HG03558 (cell line): ENCODE results near the gene SETD5.
A peak's percentile ranks its signal among the peaks of the same experiment; 100 is the strongest.

Source experiments
- ATAC-seq: cut with Tn5 transposase; IDR thresholded peaks from one replicate; pipeline ENCODE4 v1.9.1; 2021; ENCODE audit warnings: moderate number of reproducible peaks; ENCODE audit not compliant: unreplicated experiment; ENCODE audit errors: extremely low read depth

SETD5 gene

DNA sequence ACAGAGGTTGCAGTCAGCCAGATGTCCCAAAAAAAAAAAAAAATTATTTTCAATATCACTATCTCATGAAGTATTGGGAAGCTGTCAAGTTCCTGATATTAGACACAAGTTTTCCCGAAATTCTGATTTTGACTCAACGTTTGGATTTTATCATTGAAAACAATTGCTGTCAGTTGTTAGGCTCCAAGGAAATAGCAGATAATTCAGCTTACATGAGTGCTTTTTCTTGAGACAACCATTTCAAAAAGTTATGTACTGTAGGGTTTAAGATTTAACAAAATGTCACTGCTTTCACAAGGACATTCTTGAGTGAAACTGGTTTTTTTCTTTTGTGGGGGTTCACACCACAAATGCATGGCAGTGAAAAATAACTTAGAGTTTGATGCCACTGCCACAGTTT is 9.3 kb upstream of the SETD5 start:
- ATAC-seq, result no peak

DNA sequence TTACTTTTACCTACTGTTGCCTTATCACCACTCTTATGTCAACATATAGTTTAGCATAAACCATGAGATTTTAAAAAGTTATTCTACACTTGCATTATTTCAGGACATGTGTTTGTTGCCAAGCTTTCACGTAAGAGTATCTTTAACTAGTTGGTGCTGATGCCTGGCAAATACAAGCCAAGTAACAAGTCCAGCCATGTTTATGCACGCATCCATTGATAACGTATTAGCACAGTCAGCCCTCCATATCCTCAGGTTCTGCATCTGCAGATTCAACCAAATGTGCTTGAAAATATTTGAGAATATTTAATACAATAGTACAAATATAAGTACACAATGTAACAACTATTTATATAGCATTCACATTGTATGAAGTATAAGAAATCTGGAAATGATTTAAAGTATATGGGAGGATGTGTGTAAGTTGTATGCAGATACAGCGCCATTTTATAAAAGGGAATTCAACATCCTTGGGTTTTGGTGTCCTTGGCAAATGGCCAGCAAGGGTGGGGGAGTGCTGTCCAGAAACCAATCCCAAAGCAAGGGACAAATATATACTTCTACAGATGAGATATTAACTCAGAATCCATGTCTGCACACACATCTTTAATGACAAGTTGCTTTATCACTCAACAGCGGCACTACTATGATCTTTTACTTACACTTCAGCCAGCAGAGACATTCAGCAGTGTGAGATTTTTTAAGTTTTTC is 8.7 kb upstream of the SETD5 start:
- ATAC-seq, result no peak

DNA sequence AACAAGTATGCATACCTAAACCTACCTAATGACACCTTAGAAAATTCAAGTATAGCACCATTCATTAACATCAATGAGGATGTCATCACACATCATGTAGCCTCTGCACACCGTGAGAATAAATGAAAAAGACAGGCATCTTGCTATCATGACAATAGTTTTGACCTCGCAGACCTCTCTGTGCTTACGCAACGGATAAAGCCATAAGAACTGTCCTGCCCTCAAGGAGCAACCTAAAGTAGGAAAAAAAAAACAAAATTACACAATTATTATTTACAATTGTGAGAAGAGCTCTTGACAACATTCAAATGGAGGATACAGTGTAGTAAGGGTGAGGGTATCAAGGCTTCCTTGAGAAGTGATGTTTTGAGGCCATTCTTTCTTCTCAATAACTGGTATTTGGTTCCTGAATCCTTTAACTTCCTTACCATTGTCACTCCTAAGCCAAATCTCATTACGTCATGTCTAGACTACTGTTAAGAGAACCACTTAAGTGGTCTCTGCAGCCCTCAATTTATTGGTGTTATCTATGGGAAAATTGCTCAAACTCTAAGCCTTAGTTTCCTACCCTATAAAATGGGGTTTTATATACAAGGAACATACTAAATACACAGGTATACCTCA is 7.0 kb upstream of the SETD5 start:
- ATAC-seq, result no peak

DNA sequence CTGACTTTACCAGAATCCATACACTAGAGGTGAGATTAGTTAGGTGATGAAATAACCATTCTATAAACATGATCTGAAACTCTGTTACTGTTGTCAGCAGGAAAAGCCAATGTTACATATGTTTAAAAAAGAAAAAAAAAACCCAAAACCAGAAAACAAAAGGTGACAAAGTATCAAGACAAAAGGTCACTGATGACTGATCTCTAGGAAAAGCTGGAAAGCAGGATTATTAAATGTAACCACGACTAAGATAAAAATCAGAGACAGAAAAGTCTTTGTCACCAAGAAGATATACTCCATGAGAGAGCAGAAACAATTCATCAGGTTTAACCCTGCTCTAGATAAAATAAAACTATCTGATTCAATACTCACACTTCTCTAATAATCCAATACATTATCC is 5.4 kb upstream of the SETD5 start:
- no peak for ATAC-seq

DNA sequence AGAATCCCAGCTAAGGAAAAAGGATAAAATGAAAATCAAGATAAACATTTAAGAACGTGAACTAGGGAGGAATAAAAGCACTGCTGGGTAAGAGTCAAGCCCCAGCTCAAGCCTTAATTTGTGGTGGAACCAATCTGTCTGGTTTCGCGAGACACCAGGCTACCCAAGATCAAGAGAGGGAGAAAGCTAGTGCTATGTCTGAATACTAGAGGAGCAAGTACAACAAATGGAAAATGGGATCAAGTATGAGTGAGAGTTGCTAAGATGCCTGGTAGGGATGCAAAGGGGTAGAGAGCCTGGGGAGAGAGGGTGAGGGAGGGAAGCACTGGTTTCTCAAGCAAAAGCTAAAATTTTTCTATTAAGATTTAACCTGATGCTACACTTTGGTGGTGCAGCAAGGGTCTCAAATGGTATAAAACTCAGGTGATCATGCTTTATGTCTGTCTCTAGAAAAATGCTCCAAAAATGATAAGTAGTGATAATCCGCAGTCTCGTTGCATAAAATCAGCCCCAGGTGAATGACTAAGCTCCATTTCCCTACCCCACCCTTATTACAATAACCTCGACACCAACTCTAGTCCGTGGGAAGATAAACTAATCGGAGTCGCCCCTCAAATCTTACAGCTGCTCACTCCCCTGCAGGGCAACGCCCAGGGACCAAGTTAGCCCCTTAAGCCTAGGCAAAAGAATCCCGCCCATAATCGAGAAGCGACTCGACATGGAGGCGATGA is 1.7 kb upstream of the SETD5 start:
- ATAC-seq, result no peak

DNA sequence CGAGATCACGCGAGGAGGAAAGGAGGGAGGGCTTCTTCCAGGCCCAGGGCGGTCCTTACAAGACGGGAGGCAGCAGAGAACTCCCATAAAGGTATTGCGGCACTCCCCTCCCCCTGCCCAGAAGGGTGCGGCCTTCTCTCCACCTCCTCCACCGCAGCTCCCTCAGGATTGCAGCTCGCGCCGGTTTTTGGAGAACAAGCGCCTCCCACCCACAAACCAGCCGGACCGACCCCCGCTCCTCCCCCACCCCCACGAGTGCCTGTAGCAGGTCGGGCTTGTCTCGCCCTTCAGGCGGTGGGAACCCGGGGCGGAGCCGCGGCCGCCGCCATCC is 1.1 kb upstream of the SETD5 start:
- peak; percentile 3 for ATAC-seq

DNA sequence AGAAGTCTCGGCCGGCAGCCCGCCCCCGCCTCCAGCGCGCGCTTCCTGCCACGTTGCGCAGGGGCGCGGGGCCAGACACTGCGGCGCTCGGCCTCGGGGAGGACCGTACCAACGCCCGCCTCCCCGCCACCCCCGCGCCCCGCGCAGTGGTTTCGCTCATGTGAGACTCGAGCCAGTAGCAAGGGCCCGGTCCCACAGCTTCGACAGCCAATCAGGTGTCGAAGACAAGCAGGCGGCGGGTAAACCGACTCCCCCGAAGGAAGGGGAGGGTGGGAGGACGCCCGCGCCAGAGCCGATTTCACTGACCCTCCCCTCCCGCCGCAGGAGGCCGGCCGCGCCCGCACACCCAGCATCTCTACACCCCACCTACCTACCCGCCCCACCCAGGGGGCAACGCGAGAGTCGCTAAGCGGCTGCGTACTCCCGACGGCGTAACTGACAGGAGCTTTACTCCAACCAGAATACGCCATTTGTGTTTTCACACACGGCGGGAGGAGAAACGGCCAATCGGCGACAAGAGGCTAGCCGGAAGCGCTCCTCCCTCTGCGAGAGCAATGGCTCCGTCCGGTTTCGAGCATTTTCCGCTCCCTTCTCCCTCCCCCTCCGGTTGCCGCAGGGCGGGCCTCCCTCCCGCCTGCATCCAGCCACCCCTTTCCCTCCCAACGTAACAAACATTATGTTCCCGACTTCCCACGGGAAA is 633 bp upstream of the SETD5 start:
- ATAC-seq, result peak; percentile 50

DNA sequence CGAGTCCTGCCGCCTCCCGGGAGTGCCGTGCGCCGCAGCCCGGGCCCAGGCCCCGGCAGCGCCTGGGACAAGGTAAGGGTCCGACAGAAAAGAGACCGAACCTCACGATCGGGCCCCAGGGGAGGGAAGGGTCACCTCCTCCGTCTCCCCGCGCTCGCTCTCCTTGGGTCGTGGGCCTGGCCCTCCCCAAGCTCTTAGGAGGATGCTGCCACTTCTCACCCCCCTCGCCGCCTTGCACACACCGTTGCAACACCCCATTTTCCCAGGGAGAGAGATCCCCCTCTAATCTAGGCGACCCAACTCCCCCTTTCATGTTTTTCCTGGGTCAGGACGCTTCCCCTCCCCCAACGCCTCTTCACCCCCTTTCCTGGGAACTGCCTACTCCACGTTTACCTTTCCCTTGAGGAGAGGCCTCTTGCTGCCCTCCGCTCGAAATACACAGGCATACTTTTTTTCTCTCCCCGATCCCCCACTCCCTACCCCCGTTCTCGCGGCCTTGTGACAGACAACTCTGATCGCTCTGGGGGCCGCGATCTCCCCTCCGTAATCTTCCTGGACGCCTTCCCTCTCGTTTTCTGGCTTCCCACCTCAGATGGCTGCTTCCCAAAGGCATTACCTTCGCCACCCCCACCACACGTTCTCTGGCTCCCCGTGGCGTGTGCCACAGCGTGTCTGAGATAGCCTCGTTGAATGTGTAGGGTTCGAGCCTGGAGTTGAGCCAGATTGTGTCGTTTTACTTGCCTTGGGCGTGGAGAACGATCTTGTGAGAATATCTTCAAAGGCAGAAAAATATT is 688 bp downstream of the SETD5 start:
- ATAC-seq, result no peak

DNA sequence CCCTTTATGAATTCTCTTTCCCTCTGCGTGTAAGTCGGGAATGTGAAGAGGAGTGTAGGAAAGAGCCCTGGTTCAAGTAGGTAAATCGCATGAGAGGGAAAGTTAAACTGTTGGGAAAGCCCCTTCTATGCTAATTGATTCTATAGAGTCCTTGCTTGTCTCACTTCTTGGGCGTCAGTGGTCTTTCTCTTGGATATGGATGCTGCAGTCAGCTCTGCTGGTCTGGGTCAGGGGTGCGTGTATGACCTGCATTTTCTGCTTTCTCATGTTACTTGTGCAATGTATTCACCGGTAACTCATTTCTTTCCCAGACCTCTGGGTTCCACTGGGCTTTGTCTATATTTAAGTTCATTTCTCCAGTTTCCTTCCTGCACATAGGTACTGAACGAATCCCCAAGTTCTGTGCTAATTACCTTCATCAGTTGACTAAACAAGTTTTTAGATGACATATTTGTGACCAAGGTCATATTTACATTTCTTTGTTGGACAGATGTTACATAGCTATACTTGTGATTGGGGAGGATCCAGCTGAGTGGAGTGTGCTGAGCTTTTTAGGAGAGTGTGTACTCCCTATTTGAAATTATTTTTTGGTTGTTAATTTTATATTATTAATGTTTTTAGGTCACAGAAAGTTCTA is 1.4 kb downstream of the SETD5 start:
- ATAC-seq, result no peak

DNA sequence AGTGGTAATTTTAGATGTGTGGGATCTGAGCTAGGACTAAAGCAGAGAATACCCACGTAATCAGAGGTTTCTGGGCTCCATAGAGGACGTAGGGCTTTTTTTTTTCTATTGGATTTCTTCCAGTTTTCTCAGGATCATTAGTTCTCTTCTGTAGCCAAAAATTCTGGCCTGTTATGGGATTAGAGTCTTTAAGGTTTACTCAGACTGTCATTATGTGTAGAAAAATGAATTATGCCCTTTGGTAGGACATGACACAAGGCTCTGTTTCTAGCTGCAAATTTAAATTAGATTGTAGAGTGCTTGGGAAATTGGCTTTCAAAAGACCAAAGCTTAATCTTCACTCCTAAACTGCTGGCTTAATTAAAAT is 1.9 kb downstream of the SETD5 start:
- no peak for ATAC-seq

DNA sequence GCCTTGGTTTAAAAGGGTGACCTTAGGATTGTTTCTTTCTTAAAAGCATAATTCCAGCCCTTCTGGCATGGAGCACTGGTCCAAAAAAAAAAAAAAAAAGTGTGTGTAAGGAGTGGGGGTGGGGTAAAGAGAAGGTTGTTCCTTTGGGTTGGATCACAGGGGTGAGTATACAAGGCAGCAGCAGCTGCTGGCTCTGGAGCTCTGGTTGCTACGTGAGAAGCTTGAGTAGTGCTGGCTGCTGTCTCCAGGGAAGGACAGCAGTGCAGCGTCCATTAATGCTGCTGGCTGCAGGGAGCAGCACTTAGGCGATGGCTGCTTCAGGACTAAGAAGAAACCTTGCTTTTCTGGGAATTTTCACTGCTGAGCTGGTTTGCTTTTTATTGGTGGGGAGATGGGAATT is 2.3 kb downstream of the SETD5 start:
- no peak for ATAC-seq

DNA sequence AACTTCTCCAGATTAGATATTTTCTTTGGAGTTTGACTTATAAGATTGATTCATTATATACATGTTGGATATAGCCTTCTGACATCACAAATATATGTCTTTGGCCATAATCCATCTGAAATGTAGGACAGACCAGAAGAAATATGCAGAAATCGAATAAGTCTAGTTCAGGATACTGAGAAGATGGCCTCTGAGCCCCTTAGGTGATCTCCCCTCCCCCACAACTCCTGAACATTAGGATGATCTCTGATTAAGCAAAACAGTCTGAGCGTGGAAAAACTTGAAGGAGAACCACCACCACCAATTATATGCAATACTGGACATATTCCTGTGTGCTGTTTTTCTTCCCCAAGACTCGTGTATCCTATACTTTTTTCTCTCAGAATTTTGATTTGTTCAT is 3.2 kb downstream of the SETD5 start:
- no peak for ATAC-seq

DNA sequence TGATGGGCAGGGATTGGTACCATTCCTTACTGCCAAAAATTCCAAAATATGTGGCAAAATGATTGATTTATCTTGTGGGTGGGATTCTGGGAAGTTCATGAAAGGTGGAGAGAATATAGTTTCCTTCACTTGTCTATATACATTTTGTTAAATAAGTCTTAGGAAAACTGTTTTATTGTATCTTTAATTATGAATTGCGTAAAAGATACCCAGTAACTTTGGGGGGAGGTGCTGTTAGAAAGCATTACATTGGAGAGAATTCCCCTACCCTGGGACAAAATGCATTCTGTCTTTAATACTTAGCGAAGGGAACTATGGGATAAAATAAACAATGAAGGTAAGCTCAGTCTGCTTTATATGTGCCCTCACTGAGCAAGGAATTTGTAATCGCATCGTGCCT is 4.6 kb downstream of the SETD5 start:
- no peak for ATAC-seq

DNA sequence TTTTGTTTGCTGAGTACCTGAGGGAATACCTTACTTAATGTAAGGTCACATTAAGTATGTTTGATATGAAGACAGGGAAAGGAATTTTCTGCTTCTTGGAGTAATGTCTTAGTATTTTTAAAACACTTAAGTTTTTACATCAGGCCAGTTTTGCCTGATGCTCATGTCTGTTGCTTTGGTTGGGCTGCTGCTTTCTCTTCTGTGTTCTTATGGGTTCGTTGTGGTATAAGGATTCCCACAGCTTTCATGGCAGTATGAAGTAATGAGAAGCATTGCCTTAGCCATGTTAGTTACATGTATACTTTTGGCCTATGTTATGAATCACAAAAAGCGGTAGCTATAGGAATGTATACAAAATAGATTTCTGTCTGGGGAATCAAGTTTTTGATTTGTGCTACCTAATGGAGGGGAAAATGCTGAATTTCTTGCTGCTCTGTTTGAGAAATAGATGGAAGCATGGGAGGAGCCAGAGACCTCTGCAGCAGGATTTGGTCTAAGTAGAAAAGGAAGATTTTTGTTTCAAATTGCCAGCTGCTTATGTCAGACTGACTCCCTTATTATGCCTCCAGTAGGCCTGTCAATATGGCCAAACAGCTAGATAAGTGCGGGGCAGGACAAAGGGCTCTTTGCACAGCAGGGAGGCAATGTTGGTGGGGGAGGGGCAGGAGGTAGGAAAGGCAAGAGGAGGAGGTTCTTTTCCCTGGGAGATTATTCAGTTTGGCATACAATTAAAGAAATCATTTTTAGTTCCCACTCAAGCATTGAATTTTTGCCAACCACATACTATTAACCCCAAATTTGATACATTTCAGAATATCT is 5.2 kb downstream of the SETD5 start:
- no peak for ATAC-seq

DNA sequence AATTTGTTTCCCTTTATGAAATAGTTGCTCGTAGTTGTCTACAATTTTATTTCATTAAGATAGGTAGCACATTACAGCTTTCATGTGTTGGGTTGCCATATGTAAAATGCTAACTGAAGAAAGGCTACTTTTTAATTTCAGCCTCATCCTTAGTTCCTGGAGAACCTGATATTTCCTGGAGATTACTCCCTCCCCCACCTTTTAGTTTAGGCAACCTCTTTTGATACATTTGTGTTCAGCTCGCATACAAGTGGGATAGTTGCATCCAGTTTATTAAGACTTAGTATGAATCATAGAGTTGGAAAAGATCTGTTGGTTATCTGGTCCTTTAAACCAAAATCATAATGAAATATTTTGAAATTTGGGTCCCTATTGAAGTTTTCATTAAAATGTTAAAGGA is 6.0 kb downstream of the SETD5 start:
- no peak for ATAC-seq

DNA sequence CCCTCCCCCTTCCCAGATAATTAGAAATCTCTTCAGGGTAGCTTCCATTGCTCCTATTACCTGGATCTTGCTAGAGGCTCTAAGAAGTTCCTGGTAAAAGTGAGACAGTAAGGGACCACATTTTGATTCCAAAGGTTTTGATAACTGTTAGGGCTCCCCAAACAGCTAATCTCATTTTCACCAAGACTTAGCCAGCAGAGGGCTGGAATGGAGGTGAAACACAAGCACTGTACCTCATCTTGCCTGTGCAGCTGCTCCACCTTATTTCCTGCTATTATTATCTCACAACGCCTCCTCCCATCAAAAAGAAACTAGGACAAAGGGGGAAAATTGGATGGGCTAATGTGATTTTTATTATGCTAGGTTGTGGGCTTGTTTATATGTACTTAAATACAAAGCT is 7.3 kb downstream of the SETD5 start:
- ATAC-seq, result no peak

DNA sequence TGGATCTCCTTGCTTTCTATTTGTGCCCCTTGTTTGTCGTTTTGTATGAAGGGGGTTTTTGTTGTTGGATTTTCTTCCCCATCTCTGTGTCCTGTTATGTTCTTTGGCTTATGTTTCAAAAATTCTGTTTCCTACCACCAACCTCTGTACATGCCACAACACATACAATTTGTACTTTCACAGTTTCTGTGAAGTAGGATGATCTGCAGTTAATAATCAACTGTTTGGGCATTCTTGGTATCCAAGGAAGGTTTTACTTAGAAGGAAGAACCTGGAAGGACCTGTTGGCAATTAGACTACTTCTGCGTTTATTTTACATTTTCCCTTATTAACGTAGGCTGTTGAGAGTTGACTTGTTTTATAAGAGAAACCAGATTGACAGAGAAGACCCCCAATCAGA is 8.3 kb downstream of the SETD5 start:
- ATAC-seq, result no peak

DNA sequence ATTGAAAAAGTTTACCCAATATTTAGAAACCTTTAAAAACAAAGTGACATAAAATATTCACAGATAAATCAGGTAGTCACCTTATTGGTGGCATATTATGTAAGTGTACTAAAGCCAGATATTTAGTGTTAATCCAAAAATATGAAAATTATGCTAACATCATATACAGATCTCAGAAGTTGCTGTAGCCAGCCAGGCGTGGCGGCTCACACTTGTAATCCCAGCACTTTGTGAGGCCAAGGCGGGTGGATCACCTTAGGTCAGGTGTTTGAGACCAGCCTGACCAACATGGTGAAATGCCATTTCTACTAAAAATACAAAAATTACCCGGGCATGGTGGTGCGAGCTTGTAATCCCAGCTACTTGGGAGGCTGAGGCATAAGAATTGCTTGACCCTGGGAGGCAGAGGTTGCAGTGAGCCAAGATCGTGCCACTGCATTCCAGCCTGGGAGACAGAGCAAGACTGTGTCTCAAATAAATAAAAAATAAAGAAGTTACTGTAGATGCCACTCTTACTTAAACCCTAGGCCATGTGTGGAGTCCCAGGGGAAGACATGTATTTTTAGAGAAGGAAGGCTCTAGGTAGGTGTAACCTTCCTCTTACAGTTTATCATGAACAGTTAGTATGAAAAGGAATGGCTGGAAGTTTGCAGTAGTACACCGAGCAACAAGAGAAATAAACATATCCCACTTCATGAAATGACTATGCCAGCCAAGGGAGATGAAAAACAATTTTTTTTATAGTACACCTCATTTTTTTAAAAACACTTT is 9.6 kb downstream of the SETD5 start:
- no peak for ATAC-seq
